ENCODE measurements around the gene LBH. TPM values are rescaled to one million over a fixed set of nuclear protein-coding genes. Genes with fewer than 3 reads are reported as not detected.

Gene LBH
- polyA plus RNA-seq, 1 experiment: 145 TPM

DNA sequence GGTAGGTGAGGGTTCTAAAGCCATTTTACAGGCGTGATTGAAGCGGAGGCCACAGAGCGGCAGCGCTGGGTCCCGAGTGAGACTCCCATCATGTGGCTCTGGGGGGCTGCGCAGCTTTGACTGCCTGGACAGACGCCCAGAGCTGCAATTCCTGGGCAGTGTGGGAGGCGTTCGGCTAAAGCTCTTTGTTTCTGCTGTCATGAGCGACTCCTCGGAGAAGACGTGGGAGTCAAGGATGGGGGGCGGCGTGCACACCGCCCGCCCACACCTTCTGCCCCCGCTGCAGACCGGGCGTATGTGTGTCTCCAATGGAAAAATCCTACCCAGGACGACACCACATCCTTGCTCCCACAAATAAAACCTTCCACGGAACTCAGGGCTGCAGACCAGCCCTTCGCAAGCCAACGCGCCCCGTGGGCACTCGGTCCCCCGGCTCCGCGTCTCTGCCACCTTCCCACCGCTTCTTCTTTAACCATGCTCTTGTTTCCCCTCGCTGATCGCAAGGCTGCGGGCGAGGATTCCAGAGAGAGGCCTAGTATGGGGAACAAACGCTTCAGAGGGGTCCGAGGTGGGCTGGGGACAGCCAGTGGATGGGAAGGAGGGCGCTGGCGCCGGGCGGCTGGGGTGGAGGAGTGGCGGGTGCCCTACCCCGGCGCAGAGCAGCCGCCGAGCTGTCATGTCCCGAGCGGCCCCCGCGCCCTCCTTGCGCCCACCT is 680 bp upstream of the LBH start:
- peak overlapping the region; percentile 69 for H3K4me3 ChIP-seq (ENCODE audit: low read depth, low read length)
- TF ChIP-seq, protein P1, sequence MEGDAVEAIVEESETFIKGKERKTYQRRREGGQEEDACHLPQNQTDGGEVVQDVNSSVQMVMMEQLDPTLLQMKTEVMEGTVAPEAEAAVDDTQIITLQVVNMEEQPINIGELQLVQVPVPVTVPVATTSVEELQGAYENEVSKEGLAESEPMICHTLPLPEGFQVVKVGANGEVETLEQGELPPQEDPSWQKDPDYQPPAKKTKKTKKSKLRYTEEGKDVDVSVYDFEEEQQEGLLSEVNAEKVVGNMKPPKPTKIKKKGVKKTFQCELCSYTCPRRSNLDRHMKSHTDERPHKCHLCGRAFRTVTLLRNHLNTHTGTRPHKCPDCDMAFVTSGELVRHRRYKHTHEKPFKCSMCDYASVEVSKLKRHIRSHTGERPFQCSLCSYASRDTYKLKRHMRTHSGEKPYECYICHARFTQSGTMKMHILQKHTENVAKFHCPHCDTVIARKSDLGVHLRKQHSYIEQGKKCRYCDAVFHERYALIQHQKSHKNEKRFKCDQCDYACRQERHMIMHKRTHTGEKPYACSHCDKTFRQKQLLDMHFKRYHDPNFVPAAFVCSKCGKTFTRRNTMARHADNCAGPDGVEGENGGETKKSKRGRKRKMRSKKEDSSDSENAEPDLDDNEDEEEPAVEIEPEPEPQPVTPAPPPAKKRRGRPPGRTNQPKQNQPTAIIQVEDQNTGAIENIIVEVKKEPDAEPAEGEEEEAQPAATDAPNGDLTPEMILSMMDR (IDR thresholded peaks at IDR 0.05; ENCODE audit: insufficient read depth, low read depth, low read length): no peak
- H3K27me3 ChIP-seq (ENCODE audit: control insufficient read depth, insufficient read depth, low read length): no peaks in the 10 kb centered on the region
- H3K36me3 ChIP-seq (ENCODE audit: control insufficient read depth, insufficient read depth, low read length): no peaks in the 10 kb centered on the region; the same call in 1 of the 2 replicates
- CTCF ChIA-PET: interaction anchor here (1.1 to 1.6 kb wide), 9 partner anchors 8 to 480 kb away, joined by 3 to 6 read pairs (median 4); no protein-coding TSS in a partner anchor
- POLR2A ChIA-PET: interaction anchor here (0.6 kb wide), 2 partner anchors 128 to 132 kb away, joined by 4 to 20 read pairs; no protein-coding TSS in a partner anchor
- no peak for DNase-seq (ENCODE audit: low read depth)

GRCh38 chr2:30231996-30232800 is 864 bp downstream of the LBH start:
- CTCF ChIA-PET: interaction anchor here (0.9 to 4.4 kb wide), 7 partner anchors 12 to 478 kb away, joined by 3 to 16 read pairs (median 4); no protein-coding TSS in a partner anchor
- POLR2A ChIA-PET: interaction anchor here (0.6 to 1.2 kb wide), 5 partner anchors 21 to 1153 kb away, joined by 3 to 17 read pairs (median 5); no protein-coding TSS in a partner anchor
- Histone ChIP-seq H3K36me3 (ENCODE audit: control insufficient read depth, insufficient read depth, low read length) (peaks cover 6% of the 10 kb centered on the region; the same call in 1 of the 2 replicates), H3K4me3 (ENCODE audit: low read depth, low read length) (peak overlapping the region; percentile 69), H3K27me3 (ENCODE audit: control insufficient read depth, insufficient read depth, low read length) (no peaks in the 10 kb centered on the region)
- DNase-seq (ENCODE audit: low read depth): no peak
- TF ChIP-seq, protein P1 (IDR thresholded peaks at IDR 0.05; ENCODE audit: insufficient read depth, low read depth, low read length): no peak

- H3K4me3 ChIP-seq (ENCODE audit: low read depth, low read length): peak overlapping the region; percentile 69
- CTCF ChIA-PET: interaction anchor here (1.2 to 4.4 kb wide), 4 partner anchors 11 to 189 kb away, joined by 3 to 16 read pairs (median 5); no protein-coding TSS in a partner anchor
- no peaks in the 10 kb centered on the region for H3K27me3 ChIP-seq (ENCODE audit: control insufficient read depth, insufficient read depth, low read length)
- H3K36me3 ChIP-seq (ENCODE audit: control insufficient read depth, insufficient read depth, low read length): peaks cover 7% of the 10 kb centered on the region; the same call in 1 of the 2 replicates
- TF ChIP-seq, protein P1 (IDR thresholded peaks at IDR 0.05; ENCODE audit: insufficient read depth, low read depth, low read length): no peak
- POLR2A ChIA-PET: interaction anchor here (0.6 to 1.2 kb wide), 2 partner anchors 55 to 189 kb away, joined by 7 to 17 read pairs; no protein-coding TSS in a partner anchor
- no peak for DNase-seq (ENCODE audit: low read depth)
Measured at GRCh38 chr2:30232801-30233130, 1.4 kb downstream of the LBH start.

DNA sequence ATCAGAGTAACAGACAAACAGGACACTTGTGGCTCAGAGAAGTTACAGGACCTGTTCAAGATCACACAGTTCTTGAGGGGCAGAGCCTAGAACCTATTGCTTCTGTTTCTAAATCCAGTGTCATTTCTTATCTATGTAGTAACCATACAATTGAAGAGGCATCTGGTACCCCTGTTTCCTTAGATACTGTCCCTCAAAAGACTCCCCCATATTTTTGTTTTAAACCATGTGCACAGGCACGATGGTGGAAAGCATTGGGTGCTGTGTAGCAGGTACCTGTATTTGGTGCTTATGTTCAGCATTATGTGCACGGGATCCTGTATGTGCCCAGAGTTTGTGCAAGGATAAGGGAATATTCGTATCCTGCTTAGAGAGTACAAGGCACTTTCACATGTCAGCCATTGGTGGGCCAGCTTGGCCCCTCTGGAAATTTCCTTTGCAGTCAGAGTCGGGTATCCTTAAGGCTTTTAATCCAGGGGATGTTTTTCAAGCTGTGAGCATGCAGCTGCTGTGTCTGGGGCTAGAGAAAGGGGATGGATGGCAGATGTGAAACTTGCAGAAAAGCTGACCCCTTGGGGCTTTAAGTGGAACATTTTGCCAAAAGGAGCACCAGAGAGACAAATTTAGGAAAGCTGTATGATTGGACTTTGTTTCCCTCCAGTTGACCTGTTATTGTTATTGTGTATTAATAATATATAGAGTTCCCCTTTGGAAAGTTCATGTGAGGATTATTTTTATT is 2.1 kb downstream of the LBH start:
- no peak for DNase-seq (ENCODE audit: low read depth)
- TF ChIP-seq, protein P1 (IDR thresholded peaks at IDR 0.05; ENCODE audit: insufficient read depth, low read depth, low read length): no peak
- Histone ChIP-seq H3K36me3 (ENCODE audit: control insufficient read depth, insufficient read depth, low read length) (peaks cover 10% of the 10 kb centered on the region), H3K4me3 (ENCODE audit: low read depth, low read length) (peak overlapping the region; percentile 69), H3K27me3 (ENCODE audit: control insufficient read depth, insufficient read depth, low read length) (no peaks in the 10 kb centered on the region)
- POLR2A ChIA-PET: no interaction called here
- CTCF ChIA-PET: interaction anchor here (1.1 to 4.4 kb wide), 7 partner anchors 11 to 478 kb away, joined by 3 to 16 read pairs (median 4); no protein-coding TSS in a partner anchor

Data from BJ (cell line).